Mesenchymal stem cell (in vitro differentiated cells and primary cell): ENCODE results near the gene RSF1.

Source experiments
- DNase-seq: peaks from one replicate; pipeline ENCODE4 v3.0.0-alpha.2; 2013
- H2AFZ ChIP-seq: one replicate; pipeline ENCODE4 v1.6.1; 2013; ENCODE audit warnings: low read depth, mild to moderate bottlenecking, control low read depth, inconsistent platforms, low read length, moderate library complexity
- H2AK5ac ChIP-seq: 2 replicates; pipeline ENCODE4 v1.6.1; 2013; ENCODE audit warnings: low read length, moderate library complexity, mild to moderate bottlenecking, inconsistent platforms; ENCODE audit not compliant: severe bottlenecking
- H2BK120ac ChIP-seq: one replicate; pipeline ENCODE4 v1.6.1; 2013; ENCODE audit warnings: low read depth, mild to moderate bottlenecking, inconsistent platforms, low read length, moderate library complexity
- H2BK12ac ChIP-seq, 2 experiments: one replicate each; pipeline ENCODE4 v1.6.1; 2013; ENCODE audit warnings: inconsistent platforms in 2 of 2, low read length in 2 of 2, mild to moderate bottlenecking in 2 of 2, moderate library complexity in 2 of 2, control low read depth in 1 of 2
- H2BK15ac ChIP-seq: one replicate; pipeline ENCODE4 v1.6.1; 2013; ENCODE audit warnings: mild to moderate bottlenecking, low read depth, inconsistent platforms; ENCODE audit not compliant: poor library complexity, severe bottlenecking
- H2BK5ac ChIP-seq: 2 replicates; pipeline ENCODE4 v1.6.1; 2013; ENCODE audit warnings: low read depth, mild to moderate bottlenecking, low read length, control low read depth, inconsistent platforms; ENCODE audit not compliant: poor library complexity, severe bottlenecking
- H3K14ac ChIP-seq, 2 experiments: one replicate each; pipeline ENCODE4 v1.6.1; 2013; ENCODE audit warnings: inconsistent platforms in 2 of 2, low read length in 2 of 2, control low read depth in 1 of 2, mild to moderate bottlenecking in 1 of 2, moderate library complexity in 1 of 2
- H3K18ac ChIP-seq, 2 experiments: one replicate each; pipeline ENCODE4 v1.6.1; 2013; ENCODE audit warnings: inconsistent platforms in 2 of 2, low read length in 2 of 2, control low read depth in 1 of 2, low read depth in 1 of 2, mild to moderate bottlenecking in 1 of 2
- H3K23ac ChIP-seq, 2 experiments: one replicate each; pipeline ENCODE4 v1.6.1; 2013; ENCODE audit warnings: inconsistent platforms in 2 of 2, low read length in 2 of 2, mild to moderate bottlenecking in 2 of 2, moderate library complexity in 2 of 2, control low read depth in 1 of 2
- H3K27ac ChIP-seq: 2 replicates; pipeline ENCODE4 v1.5.1; 2013; ENCODE audit warnings: mild to moderate bottlenecking, moderate library complexity, low read length, control low read depth, inconsistent platforms; ENCODE audit not compliant: poor library complexity, severe bottlenecking
- H3K27me3 ChIP-seq, 2 experiments: 2 replicates each; pipeline versions ENCODE4 v1.6.1 to v1.7.0; 2013; ENCODE audit warnings: low read length in 2 of 2, mild to moderate bottlenecking in 2 of 2, moderate library complexity in 2 of 2, control low read depth in 1 of 2, inconsistent platforms in 1 of 2; ENCODE audit not compliant: control insufficient read depth in 1 of 2, insufficient read depth in 1 of 2
- H3K36me3 ChIP-seq, 2 experiments: 2 replicates each; pipeline versions ENCODE4 v1.6.1 to v1.7.0; 2013; ENCODE audit warnings: low read length in 2 of 2, control low read depth in 1 of 2, inconsistent platforms in 1 of 2, low read depth in 1 of 2, mild to moderate bottlenecking in 1 of 2; ENCODE audit not compliant: insufficient read depth in 2 of 2, control insufficient read depth in 1 of 2
- H3K4ac ChIP-seq, 2 experiments: one replicate each; pipeline ENCODE4 v1.6.1; 2013; ENCODE audit warnings: inconsistent platforms in 2 of 2, low read length in 2 of 2, mild to moderate bottlenecking in 2 of 2, moderate library complexity in 2 of 2, control low read depth in 1 of 2, low read depth in 1 of 2
- H3K4me1 ChIP-seq: 2 replicates; pipeline ENCODE4 v1.6.1; 2013; ENCODE audit warnings: low read depth, low read length, control low read depth; ENCODE audit not compliant: control insufficient read depth, insufficient read depth
- H3K4me2 ChIP-seq: 2 replicates; pipeline ENCODE4 v1.6.1; 2013; ENCODE audit warnings: low read length, mild to moderate bottlenecking, inconsistent platforms; ENCODE audit not compliant: poor library complexity, severe bottlenecking
- H3K4me3 ChIP-seq, 2 experiments: 2 replicates each; pipeline versions ENCODE4 v1.5.1 to v1.7.0; 2013; ENCODE audit warnings: low read length in 2 of 2, mild to moderate bottlenecking in 2 of 2, control low read depth in 1 of 2, low read depth in 1 of 2; ENCODE audit not compliant: insufficient read depth in 1 of 2
- H3K79me1 ChIP-seq: replicated peaks from 2 replicates; pipeline ENCODE4 v1.6.1; 2013; ENCODE audit warnings: mild to moderate bottlenecking, control low read depth, low read length, inconsistent platforms; ENCODE audit not compliant: poor library complexity, severe bottlenecking
- H3K9ac ChIP-seq: 2 replicates; pipeline ENCODE4 v1.7.0; 2013; ENCODE audit warnings: mild to moderate bottlenecking, low read length, moderate library complexity
- H3K9me3 ChIP-seq: 2 replicates; pipeline ENCODE4 v1.7.0; 2013; ENCODE audit warnings: mild to moderate bottlenecking, low read length; ENCODE audit not compliant: control insufficient read depth
- H4K8ac ChIP-seq: one replicate; pipeline ENCODE4 v1.6.1; 2013; ENCODE audit warnings: inconsistent platforms, mild to moderate bottlenecking, low read length, moderate library complexity
- H4K91ac ChIP-seq: one replicate; pipeline ENCODE4 v1.6.1; 2013; ENCODE audit warnings: mild to moderate bottlenecking, low read length, inconsistent platforms
- WGBS: methylation state at CpG from one replicate; pipeline ENCODE4 v1.1.7; 2013; ENCODE audit warnings: mixed read lengths; 5-methylcytosine and 5-hydroxymethylcytosine counted together

RSF1 gene

DNA sequence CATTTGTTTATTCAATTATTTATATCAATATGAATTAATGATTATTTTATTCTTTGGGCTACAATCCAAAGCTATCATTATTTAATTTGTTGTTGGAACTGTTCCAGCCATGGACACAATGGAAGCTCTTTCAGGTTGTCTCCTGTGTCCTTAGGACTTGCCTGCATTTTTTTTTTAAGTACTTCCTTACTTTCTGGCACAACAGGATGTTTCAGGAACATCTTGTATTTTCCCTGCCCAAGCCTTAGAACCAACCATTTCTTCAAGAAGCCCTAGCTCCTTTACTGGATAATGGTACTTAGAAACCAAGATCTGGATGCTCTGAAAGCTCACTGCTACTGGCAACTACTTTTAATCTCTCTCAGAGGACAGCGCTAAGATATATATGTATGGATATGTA is 125.1 kb downstream of the RSF1 start:
- H2BK120ac ChIP-seq = no peak overlapping the region
- no peak overlapping the region for H3K4me3 ChIP-seq
- no peaks in the 10 kb centered on the region for H3K9me3 ChIP-seq
- no peak overlapping the region for H2BK15ac ChIP-seq
- no peak overlapping the region for H3K18ac ChIP-seq
- H4K8ac ChIP-seq = no peak overlapping the region
- no peak for DNase-seq
- no peaks in the 10 kb centered on the region for H3K27me3 ChIP-seq
- no peak overlapping the region for H2BK5ac ChIP-seq
- H3K27ac ChIP-seq = no peak overlapping the region
- H2AK5ac ChIP-seq = no peak overlapping the region
- no peak overlapping the region for H4K91ac ChIP-seq
- no peak overlapping the region for H2BK12ac ChIP-seq
- no peak overlapping the region for H3K23ac ChIP-seq
- WGBS = no CpG with 5 or more reads among the region's 1 CpG
- H3K4me2 ChIP-seq = no peak overlapping the region
- no peak overlapping the region for H3K4ac ChIP-seq
- H3K9ac ChIP-seq = no peak overlapping the region
- peaks cover 15 to 81% of the 10 kb centered on the region in 2 experiments for H3K36me3 ChIP-seq
- no peak overlapping the region for H3K14ac ChIP-seq
- H3K4me1 ChIP-seq = no peaks in the 10 kb centered on the region
- no peak overlapping the region for H2AFZ ChIP-seq
- H3K79me1 ChIP-seq = peaks cover 11% of the 10 kb centered on the region

DNA sequence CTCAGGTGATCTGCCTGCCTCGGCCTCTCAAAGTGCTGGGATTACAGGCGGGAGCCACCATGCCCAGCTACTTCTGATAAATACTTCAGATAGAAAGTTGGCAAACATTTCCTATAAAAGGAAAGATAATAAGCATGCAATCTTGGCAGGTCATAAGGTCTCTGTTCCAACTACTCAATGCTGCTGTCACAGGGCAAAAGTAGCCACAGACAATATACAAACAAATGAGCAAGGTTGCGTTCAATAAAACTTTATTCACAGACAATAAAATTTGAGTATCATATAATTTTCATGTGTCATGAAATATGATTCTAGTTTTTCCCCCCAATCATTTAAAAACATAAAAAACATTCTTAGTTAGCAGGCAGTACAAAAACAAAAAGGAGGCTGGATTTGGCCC is 129.9 kb downstream of the RSF1 start:
- 100% methylated on average over 1 of the region's 3 CpGs for WGBS
- H3K23ac ChIP-seq = no peak overlapping the region
- H3K36me3 ChIP-seq = peaks cover 20 to 89% of the 10 kb centered on the region in 2 experiments

DNA sequence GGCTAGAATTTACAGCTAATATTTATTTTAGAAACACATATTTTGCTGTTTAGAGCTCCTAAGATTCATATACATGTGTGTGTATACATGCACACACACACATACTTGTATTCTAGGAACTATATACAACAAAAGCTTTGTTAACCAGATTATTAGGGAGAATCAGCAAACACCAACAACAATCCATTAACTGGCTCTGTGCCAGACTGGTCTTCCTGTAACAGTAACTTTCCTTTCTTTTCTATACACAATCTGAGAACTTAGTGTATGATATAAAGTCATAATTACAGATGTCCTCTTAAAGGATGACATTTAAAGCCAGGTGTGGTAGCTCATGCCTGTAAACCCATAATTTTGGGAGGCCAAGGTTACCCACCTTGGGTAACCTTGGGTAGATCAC is 133.4 kb downstream of the RSF1 start:
- H3K4ac ChIP-seq = no peak overlapping the region
- no peak overlapping the region for H2AK5ac ChIP-seq

More for the DNA sequence above, 129.9 kb downstream of the RSF1 start:
- H3K27ac ChIP-seq = no peak overlapping the region
- no peak overlapping the region for H4K8ac ChIP-seq
- H2BK12ac ChIP-seq = no peak overlapping the region
- no peak for DNase-seq
- no peak overlapping the region for H2AK5ac ChIP-seq
- no peaks in the 10 kb centered on the region for H3K9me3 ChIP-seq
- no peak overlapping the region for H2BK5ac ChIP-seq
- no peak overlapping the region for H3K18ac ChIP-seq
- H3K4ac ChIP-seq = no peak overlapping the region
- H3K9ac ChIP-seq = no peak overlapping the region
- H2BK120ac ChIP-seq = no peak overlapping the region
- H2AFZ ChIP-seq = no peak overlapping the region
- H3K4me1 ChIP-seq = no peaks in the 10 kb centered on the region
- no peak overlapping the region for H3K4me3 ChIP-seq
- no peak overlapping the region for H2BK15ac ChIP-seq
- H3K4me2 ChIP-seq = no peak overlapping the region
- H3K27me3 ChIP-seq = no peaks in the 10 kb centered on the region
- H3K79me1 ChIP-seq = peaks cover 8% of the 10 kb centered on the region
- H4K91ac ChIP-seq = no peak overlapping the region
- no peak overlapping the region for H3K14ac ChIP-seq

DNA sequence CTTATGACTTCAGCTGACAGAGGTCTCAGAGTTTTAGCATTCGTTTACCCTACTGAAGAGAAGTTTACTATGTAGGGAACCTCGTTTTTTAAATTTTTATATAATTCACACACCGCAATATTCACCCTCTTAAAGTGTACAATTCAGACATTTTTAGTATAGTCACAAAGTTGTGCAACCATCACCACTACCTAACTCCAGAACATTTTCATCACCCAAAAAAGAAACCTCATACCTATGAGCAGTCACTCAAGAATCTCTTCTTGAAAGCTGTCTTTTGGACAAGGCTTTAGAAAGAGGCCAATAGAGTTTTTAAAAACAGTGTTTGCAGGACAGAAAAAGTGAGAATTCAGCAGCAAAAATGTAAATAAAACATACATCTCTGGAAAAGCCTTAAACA is 143.4 kb downstream of the RSF1 start:
- peaks cover 2% of the 10 kb centered on the region for H3K79me1 ChIP-seq
- no peak overlapping the region for H3K14ac ChIP-seq
- no peak overlapping the region for H3K4me3 ChIP-seq
- no peak overlapping the region for H3K18ac ChIP-seq
- H2AFZ ChIP-seq = no peak overlapping the region
- H3K9me3 ChIP-seq = no peaks in the 10 kb centered on the region
- 98% methylated on average over 3 of the region's 3 CpGs for WGBS
- H3K4me2 ChIP-seq = no peak overlapping the region
- H3K4ac ChIP-seq = no peak overlapping the region
- H4K91ac ChIP-seq = no peak overlapping the region
- no peak overlapping the region for H3K9ac ChIP-seq
- peaks cover 2% of the 10 kb centered on the region for H3K4me1 ChIP-seq
- DNase-seq = no peak
- H4K8ac ChIP-seq = no peak overlapping the region
- H2BK15ac ChIP-seq = no peak overlapping the region
- H3K23ac ChIP-seq = no peak overlapping the region
- peaks cover 13 to 91% of the 10 kb centered on the region in 2 experiments for H3K36me3 ChIP-seq
- no peak overlapping the region for H2BK5ac ChIP-seq
- no peak overlapping the region for H2BK120ac ChIP-seq
- H2BK12ac ChIP-seq = no peak overlapping the region
- no peaks in the 10 kb centered on the region for H3K27me3 ChIP-seq
- no peak overlapping the region for H3K27ac ChIP-seq
- no peak overlapping the region for H2AK5ac ChIP-seq

More for the DNA sequence above, 133.4 kb downstream of the RSF1 start:
- Histone ChIP-seq H3K36me3 (peaks cover 19 to 96% of the 10 kb centered on the region in 2 experiments), H3K18ac (no peak overlapping the region), H3K9me3 (no peaks in the 10 kb centered on the region), H2AFZ (no peak overlapping the region), H2BK12ac (no peak overlapping the region), H4K8ac (no peak overlapping the region), H2BK5ac (no peak overlapping the region), H3K79me1 (peaks cover 7% of the 10 kb centered on the region), H3K4me1 (no peaks in the 10 kb centered on the region), H4K91ac (no peak overlapping the region), H3K14ac (no peak overlapping the region), H3K27ac (no peak overlapping the region), H2BK120ac (no peak overlapping the region), H2BK15ac (no peak overlapping the region), H3K4me3 (no peak overlapping the region), H3K9ac (no peak overlapping the region), H3K23ac (no peak overlapping the region), H3K27me3 (no peaks in the 10 kb centered on the region), H3K4me2 (no peak overlapping the region)
- DNase-seq = no peak
